Endothelial cell of umbilical vein (primary cell): ENCODE measurements around the gene ZNF24. TPM values are rescaled to one million over a fixed set of nuclear protein-coding genes. Genes with fewer than 3 reads are reported as not detected.

Source experiments
- BruUV-seq: library from RNA; stranded (reverse); fragments of 400-500 nt; replicated peaks from 2 replicates; lab custom pipeline; 2021; lab: Mats Ljungman, UMichigan
- CTCF ChIA-PET: fragments of 300-600, 350-600 bp; sonication (Branson Sonifier 250); formaldehyde crosslinking; loops from one replicate; lab custom pipeline; 2021; ENCODE audit warnings: antibody characterized with exemption, inconsistent platforms; lab: Charles Lee
- POLR2A ChIA-PET: fragments of 300-600, 350-600 bp; sonication (Branson Sonifier 250); formaldehyde crosslinking; loops from one replicate; lab custom pipeline; 2021; ENCODE audit warnings: antibody characterized with exemption, inconsistent platforms; lab: Charles Lee
- DNase-seq: peaks from one replicate; pipeline ENCODE4 v3.0.0-alpha.2; 2011; ENCODE audit warnings: low read depth, low spot score
- FAIRE-seq: peaks from 2 replicates; lab custom pipeline; 2011; peaks lifted over from hg19 to GRCh38; lab: Jason Lieb, UNC
- H2AFZ ChIP-seq: 2 replicates; pipeline ENCODE4 v1.6.0; 2012; ENCODE audit warnings: low read depth, low read length, control low read depth, inconsistent platforms
- H3K27ac ChIP-seq: 2 replicates; pipeline ENCODE4 v1.5.1; 2011; ENCODE audit warnings: low read depth, mild to moderate bottlenecking, control low read depth, low read length, moderate library complexity; ENCODE audit not compliant: insufficient read depth
- H3K27me3 ChIP-seq, 2 experiments: 2 replicates each; pipeline versions ENCODE4 v1.6.0 to v1.6.1; 2011; ENCODE audit warnings: low read length in 2 of 2, mixed read lengths in 1 of 2; ENCODE audit not compliant: control insufficient read depth in 2 of 2, insufficient read depth in 2 of 2
- H3K36me3 ChIP-seq, 2 experiments: 2 replicates in 1 of 2; 3 replicates in 1 of 2; pipeline ENCODE4 v1.5.1; 2011; ENCODE audit warnings: low read length in 2 of 2, mild to moderate bottlenecking in 1 of 2, moderate library complexity in 1 of 2; ENCODE audit not compliant: control insufficient read depth in 2 of 2, insufficient read depth in 2 of 2; ENCODE audit errors: extremely low read depth in 1 of 2
- H3K4me1 ChIP-seq: 3 replicates; pipeline ENCODE4 v1.5.1; 2011; ENCODE audit warnings: mild to moderate bottlenecking, low read length; ENCODE audit not compliant: control insufficient read depth, insufficient read depth; ENCODE audit errors: extremely low read depth
- H3K4me2 ChIP-seq: 2 replicates; pipeline ENCODE4 v1.6.1; 2011; ENCODE audit warnings: low read length, control low read depth, mixed read lengths; ENCODE audit not compliant: insufficient read depth
- H3K4me3 ChIP-seq, 3 experiments: fragments of 200-600 bp in 1 of 3; sonication (generic), shearing (Covaris generic) in 1 of 3; replicated peaks in 1 of 3; 2 replicates each; pipeline ENCODE4 v1.5.1; 2011 to 2016; ENCODE audit warnings: control low read depth in 3 of 3, low read length in 3 of 3, mild to moderate bottlenecking in 2 of 3, inconsistent platforms in 1 of 3, low read depth in 1 of 3, moderate library complexity in 1 of 3; ENCODE audit not compliant: insufficient read depth in 1 of 3
- H3K79me2 ChIP-seq: 2 replicates; pipeline ENCODE4 v1.6.0; 2012; ENCODE audit warnings: low read length, inconsistent platforms; ENCODE audit not compliant: control insufficient read depth, insufficient read depth
- H3K9ac ChIP-seq: replicated peaks from 2 replicates; pipeline ENCODE3; 2011; ENCODE audit warnings: low read length, control low read depth; ENCODE audit not compliant: insufficient read depth; ENCODE audit errors: extremely low read depth
- H3K9me1 ChIP-seq: replicated peaks from 3 replicates; pipeline ENCODE4 v1.6.0; 2011; ENCODE audit warnings: mild to moderate bottlenecking, low read length; ENCODE audit not compliant: control insufficient read depth, insufficient read depth; ENCODE audit errors: extremely low read depth
- H3K9me3 ChIP-seq: replicated peaks from 2 replicates; pipeline ENCODE4 v1.5.1; 2012; ENCODE audit warnings: low read length, inconsistent platforms; ENCODE audit not compliant: control insufficient read depth, insufficient read depth
- H4K20me1 ChIP-seq: replicated peaks from 2 replicates; pipeline ENCODE3; 2011; ENCODE audit warnings: mild to moderate bottlenecking, low read length; ENCODE audit not compliant: control insufficient read depth, insufficient read depth; ENCODE audit errors: extremely low read depth
- EZH2 ChIP-seq: IDR thresholded peaks from 2 replicates; pipeline ENCODE4 v1.6.1; 2012; ENCODE audit warnings: borderline replicate concordance, low read depth, mild to moderate bottlenecking, moderate library complexity, low read length, inconsistent platforms; ENCODE audit not compliant: severe bottlenecking
- FOS ChIP-seq: IDR thresholded peaks from 2 replicates; pipeline ENCODE4 v1.6.1; 2011; ENCODE audit warnings: mild to moderate bottlenecking, low read length, moderate library complexity, borderline replicate concordance; ENCODE audit not compliant: insufficient read depth
- GATA2 ChIP-seq: IDR thresholded peaks from 2 replicates; pipeline ENCODE4 v1.7.0; 2011; ENCODE audit warnings: low read depth, mild to moderate bottlenecking, moderate library complexity, mixed read lengths, low read length; ENCODE audit not compliant: insufficient read length, insufficient read depth
- JUN ChIP-seq: IDR thresholded peaks from 2 replicates; pipeline ENCODE4 v1.6.1; 2011; ENCODE audit warnings: borderline replicate concordance, low read depth; ENCODE audit not compliant: insufficient read length, insufficient read depth
- MAX ChIP-seq: IDR thresholded peaks from 2 replicates; pipeline ENCODE4 v1.6.1; 2011; ENCODE audit not compliant: insufficient read depth, insufficient read length
- MYC ChIP-seq: IDR thresholded peaks from one replicate; pipeline ENCODE4 v1.6.1; 2011; ENCODE audit warnings: mild to moderate bottlenecking, low read depth, low read length
- POLR2A ChIP-seq: IDR thresholded peaks from 2 replicates; pipeline ENCODE4 v1.6.1; 2012; ENCODE audit warnings: low read depth, mild to moderate bottlenecking, control low read depth, low read length
- POLR2AphosphoS5 ChIP-seq: IDR thresholded peaks from 2 replicates; pipeline ENCODE4 v1.6.1; 2012; ENCODE audit warnings: low read depth, mild to moderate bottlenecking, control low read depth, low read length, moderate library complexity; ENCODE audit not compliant: insufficient read depth
- dilution Hi-C: fragments of 300-500 bp; cut with MboI; formaldehyde crosslinking; loops from one replicate; pipeline ENCODE4 v1.15.0; 2019; ENCODE audit warnings: low sequenced_read_pairs; ENCODE audit not compliant: extremely low pct_ligation_motif_present
- intact Hi-C: fragments of 100-400 bp; cut with micrococcal nuclease; formaldehyde crosslinking; loops from one replicate; pipeline ENCODE4 v1.10.0; 2022
- polyA plus RNA-seq, 4 experiments: library from polyadenylated mRNA; depleted of rRNA in 3 of 4; stranded (reverse) in 3 of 4; unstranded in 1 of 4; fragments of >200 nt; gene quantifications; 2 replicates each; pipeline versions ENCODE4 v1.2.1 to v1.2.3, GENCODE V29; 2011 to 2012; ENCODE audit warnings: missing spikeins in 1 of 4
- total RNA-seq: library from RNA; stranded (reverse); gene quantifications from 2 replicates; pipeline ENCODE4 v1.2.3, GENCODE V29; 2021
- TF ChIP-seq, protein P1 (sequence below), 2 donors: IDR thresholded peaks; 1 replicate in 1 of 2; 2 replicates in 1 of 2; pipeline ENCODE4 v1.5.1; 2011; ENCODE audit warnings: low read length in 2 of 2, mild to moderate bottlenecking in 2 of 2, moderate library complexity in 2 of 2, control low read depth in 1 of 2, inconsistent platforms in 1 of 2, low read depth in 1 of 2; ENCODE audit not compliant: insufficient read depth in 1 of 2; ENCODE audit errors: extremely low read depth in 1 of 2

The ZNF24 gene
- total and polyA plus RNA-seq, 2 donors (not counting 3 experiments of a cell fraction or from before 2014, with no cell fraction given): 10.3 to 40.2 TPM

DNA sequence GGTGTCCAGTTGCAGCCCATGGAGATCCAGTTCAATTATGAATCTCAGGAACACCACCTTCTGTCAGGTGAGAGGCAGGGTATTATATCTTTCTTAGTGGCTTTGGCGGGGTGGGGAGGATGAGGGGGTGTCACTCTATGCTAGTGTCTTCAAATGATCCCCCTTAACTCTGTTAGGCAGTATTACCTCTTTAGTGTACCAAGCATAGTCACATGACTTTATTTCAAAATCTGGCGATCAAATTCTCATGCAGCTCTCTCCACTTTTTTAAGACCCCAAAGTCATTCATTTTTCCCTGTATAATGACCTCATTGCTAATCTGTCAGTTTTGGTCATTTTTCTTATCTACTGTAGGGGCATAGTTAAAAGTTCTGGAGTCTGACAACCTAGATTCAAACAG, 53.1 kb downstream of the ZNF24 start:
- dilution Hi-C loops: no loop called here
- POLR2A ChIA-PET: no interaction called here

DNA sequence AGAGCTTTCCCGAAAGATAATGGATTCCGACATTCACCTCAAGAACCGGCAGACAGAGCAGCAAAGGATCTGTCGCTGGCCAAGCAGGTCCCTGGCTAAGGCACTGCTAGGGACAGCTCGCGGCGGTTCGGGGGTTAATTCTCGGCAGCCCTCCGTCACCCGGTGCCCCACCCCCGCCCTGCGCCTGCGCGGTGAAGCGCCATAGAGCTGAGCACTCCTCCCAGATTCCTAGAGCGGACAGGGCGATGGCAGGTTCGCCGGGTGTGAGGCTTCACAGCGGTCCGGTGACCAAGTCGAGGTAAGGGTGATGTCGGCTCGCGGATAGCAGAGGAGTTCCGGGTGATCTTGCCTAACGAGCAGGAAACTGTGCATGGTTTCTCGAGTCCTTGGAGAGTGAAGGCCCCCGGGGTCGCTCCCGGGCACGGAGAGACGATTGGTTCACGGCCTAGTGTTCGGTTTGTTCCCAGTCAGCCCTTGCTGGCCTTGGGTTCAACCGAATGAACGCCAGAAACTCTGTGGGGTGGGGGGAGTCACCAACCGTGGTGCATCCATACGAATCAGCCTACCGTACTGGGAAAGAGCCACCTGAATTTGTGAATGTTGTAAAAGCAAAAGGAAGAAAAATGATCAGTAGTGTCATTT, 54.0 kb downstream of the ZNF24 start, which contains the start of gene ZSCAN30:
TSS of gene ZSCAN30 (minus strand) at position 136 of the 642 bp plus-strand sequence. CDS start 25,877 bp downstream, outside the sequence.
- dilution Hi-C loops (no loop called here), intact Hi-C loops (loop anchor here (1.0 to 2.0 kb wide), 5 partner anchors 8 to 59 kb away; partner anchors contain the start of gene ZNF24)
- DNase-seq: peak; percentile 98
- CTCF ChIA-PET: interaction anchor here (0.7 to 1.3 kb wide), 5 partner anchors 23 to 65 kb away, joined by 3 to 4 read pairs (median 3); partner anchors contain the start of gene ZNF397
- peak within 1 kb of the TSS; percentile 94 for H3K9ac ChIP-seq
- POLR2A ChIA-PET: interaction anchor here (0.6 to 1.0 kb wide), 2 partner anchors 49 to 757 kb away, joined by 3 to 9 read pairs; partner anchors contain the start of gene ZNF397
- H3K9me3 ChIP-seq: no peaks in the 10 kb centered on the region
- H3K27me3 ChIP-seq: no peaks in the 10 kb centered on the region
- H2AFZ ChIP-seq: peak within 1 kb of the TSS; percentile 73
- H3K36me3 ChIP-seq: peaks cover 0 to 7% of the 10 kb centered on the region in 2 experiments
- no peaks in the 10 kb centered on the region for H4K20me1 ChIP-seq
- H3K4me2 ChIP-seq: peak within 1 kb of the TSS; percentile 95
- peak within 1 kb of the TSS; percentile 49 to 100 (median 96) for H3K4me3 ChIP-seq
- H3K4me1 ChIP-seq: peaks cover 19% of the 10 kb centered on the region
- no peaks in the 10 kb centered on the region for H3K9me1 ChIP-seq
- peak within 1 kb of the TSS; percentile 63 for H3K27ac ChIP-seq
- TF ChIP-seq, protein P1, sequence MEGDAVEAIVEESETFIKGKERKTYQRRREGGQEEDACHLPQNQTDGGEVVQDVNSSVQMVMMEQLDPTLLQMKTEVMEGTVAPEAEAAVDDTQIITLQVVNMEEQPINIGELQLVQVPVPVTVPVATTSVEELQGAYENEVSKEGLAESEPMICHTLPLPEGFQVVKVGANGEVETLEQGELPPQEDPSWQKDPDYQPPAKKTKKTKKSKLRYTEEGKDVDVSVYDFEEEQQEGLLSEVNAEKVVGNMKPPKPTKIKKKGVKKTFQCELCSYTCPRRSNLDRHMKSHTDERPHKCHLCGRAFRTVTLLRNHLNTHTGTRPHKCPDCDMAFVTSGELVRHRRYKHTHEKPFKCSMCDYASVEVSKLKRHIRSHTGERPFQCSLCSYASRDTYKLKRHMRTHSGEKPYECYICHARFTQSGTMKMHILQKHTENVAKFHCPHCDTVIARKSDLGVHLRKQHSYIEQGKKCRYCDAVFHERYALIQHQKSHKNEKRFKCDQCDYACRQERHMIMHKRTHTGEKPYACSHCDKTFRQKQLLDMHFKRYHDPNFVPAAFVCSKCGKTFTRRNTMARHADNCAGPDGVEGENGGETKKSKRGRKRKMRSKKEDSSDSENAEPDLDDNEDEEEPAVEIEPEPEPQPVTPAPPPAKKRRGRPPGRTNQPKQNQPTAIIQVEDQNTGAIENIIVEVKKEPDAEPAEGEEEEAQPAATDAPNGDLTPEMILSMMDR (IDR thresholded peaks at IDR 0.05; ENCODE audit: extremely low read depth in 1 of 2, insufficient read depth in 1 of 2, low read depth in 1 of 2, low read length in 2 of 2): no peak
- TF ChIP-seq EZH2 (no peak), FOS (peak; percentile 20), GATA2 (peak; percentile 37), JUN (no peak), MYC (peak; percentile 25), POLR2A (peak; percentile 90), MAX (no peak), POLR2AphosphoS5 (peak; percentile 82)
- BruUV-seq: TSS peak; percentile 64
- FAIRE-seq: peak; percentile 91
- peaks cover 63% of the 10 kb centered on the region for H3K79me2 ChIP-seq

More for the DNA sequence above, 53.1 kb downstream of the ZNF24 start:
- no peak for TF ChIP-seq FOS
- no peak for TF ChIP-seq POLR2AphosphoS5
- no peak for TF ChIP-seq GATA2
- no peak for TF ChIP-seq EZH2
- TF ChIP-seq MYC: no peak
- Histone ChIP-seq H2AFZ (no peak overlapping the region), H3K36me3 (peaks cover 0 to 7% of the 10 kb centered on the region in 2 experiments), H3K4me2 (peak overlapping the region; percentile 95), H3K4me1 (peaks cover 19% of the 10 kb centered on the region), H3K9me3 (no peaks in the 10 kb centered on the region), H4K20me1 (no peaks in the 10 kb centered on the region), H3K9me1 (no peaks in the 10 kb centered on the region), H3K27ac (no peak overlapping the region), H3K9ac (peak overlapping the region; percentile 94), H3K4me3 (peak overlapping the region in 2 of 3 experiments; percentile 49 to 96), H3K79me2 (peaks cover 71% of the 10 kb centered on the region), H3K27me3 (no peaks in the 10 kb centered on the region)
- intact Hi-C loops: loop anchor here (2.0 kb wide), 1 partner anchor 60 kb away; no protein-coding TSS in a partner anchor
- no peak for FAIRE-seq
- BruUV-seq: no TSS peak
- CTCF ChIA-PET: no interaction called here
- no peak for DNase-seq
